NCI-H1694 treated with DMSO at 0.1 percent for 48 hours (cell line): ENCODE measurements around the gene DISP3.

Source experiments
- DNase-seq: peaks from one replicate; lab custom pipeline; 2025; lab: John Stamatoyannopoulos, UW

The DISP3 gene

GRCh38 chr1:11529330-11529729, 50.4 kb downstream of the DISP3 start:
- DNase-seq = no peak

DNA sequence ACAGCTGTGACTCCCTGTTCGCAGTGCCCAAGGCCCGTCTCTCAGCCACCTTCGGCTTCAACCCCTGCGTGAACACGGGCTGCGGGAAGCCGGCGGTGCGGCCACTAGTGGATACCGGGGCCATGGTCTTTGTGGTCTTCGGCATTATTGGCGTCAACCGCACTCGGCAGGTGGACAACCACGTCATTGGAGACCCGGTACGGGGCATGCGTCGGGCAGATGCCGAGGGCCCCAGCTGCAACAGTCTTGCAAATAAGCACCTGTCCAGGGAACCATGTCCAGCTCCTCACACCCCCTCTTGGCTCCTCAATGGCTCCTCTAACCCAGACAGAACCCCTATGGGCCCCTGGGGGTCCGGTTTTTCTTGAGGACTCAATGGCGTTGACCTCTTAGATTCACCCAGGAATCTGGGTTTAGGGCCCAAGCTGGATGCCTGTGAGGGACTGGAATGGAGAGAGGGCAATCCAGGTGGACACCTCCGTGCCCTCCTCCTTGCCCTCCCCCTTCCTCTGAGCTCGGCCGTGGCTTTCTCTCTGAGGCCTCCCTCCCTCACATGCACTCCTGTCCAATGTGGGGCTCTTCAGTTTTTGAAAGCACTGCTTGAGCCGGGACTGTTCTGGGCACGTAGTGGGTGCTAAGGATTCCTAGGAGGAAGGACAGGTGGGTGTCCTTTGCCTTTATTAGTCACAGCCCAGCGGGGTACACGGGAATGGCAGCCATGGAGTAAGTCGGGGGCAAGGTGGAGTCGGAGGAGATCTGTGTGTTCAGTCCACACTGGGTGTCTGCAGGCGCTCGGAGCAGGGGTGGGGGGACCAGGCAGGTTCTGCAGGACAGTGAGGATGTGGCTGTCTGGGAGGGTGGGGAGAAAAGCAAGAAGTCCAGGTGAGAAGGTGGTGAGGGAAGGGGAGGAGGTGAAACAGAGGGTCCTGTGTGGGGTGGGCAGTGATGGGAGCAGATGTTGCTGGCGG, 51.1 kb downstream of the DISP3 start:
- DNase-seq = no peak

DNA sequence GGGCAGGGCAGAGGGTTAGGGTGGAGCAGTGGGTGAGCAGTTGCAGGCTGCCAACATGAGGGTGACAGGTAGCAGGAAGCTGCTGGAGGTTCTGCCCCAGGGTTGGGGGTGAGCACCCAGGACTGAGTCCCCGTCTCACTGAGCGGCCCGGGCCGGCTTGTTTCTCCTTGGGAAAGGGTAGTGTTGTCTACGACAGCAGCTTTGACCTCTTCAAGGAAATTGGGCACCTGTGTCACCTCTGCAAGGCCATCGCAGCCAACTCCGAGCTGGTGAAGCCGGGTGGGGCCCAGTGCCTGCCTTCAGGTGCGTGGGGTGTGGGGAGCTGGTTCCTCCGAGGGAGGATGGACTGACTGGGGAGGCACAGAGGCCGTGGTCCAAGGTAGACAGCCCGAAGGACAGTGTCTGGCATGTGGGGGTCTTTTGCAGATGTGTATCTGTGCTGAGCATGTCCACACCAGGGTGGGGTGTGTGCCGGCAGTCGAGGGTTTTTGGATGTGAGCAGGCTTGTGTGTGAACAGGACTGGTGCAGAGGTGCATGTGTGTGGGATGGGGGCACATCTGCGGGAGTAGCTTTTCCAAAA, 51.9 kb downstream of the DISP3 start:
- DNase-seq = no peak

- DNase-seq = no peak
Measured at GRCh38 chr1:11531314-11531870, 52.4 kb downstream of the DISP3 start.

DNA sequence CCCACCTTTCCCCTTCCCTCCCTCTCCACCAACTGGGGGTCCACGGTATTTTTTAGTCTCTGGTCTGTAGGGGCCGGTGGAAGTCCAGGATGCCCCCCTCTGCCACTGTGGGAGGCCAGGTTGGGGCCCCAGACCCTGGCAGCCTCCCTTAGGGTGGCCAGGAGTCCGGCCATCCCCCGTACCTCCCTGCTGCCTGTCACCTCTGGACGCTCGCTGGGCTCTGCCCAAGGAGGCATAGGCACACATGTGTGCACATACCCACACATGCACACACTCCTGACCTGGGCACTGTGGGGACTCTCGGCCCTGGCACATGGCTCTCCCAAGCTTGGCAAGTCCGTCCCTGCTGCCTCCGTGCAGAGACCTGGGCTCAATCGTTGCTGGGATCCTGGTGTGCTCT, 53.0 kb downstream of the DISP3 start:
- DNase-seq = no peak

- DNase-seq = no peak
Measured at GRCh38 chr1:11533790-11534787, 55.1 kb downstream of the DISP3 start.

DNA sequence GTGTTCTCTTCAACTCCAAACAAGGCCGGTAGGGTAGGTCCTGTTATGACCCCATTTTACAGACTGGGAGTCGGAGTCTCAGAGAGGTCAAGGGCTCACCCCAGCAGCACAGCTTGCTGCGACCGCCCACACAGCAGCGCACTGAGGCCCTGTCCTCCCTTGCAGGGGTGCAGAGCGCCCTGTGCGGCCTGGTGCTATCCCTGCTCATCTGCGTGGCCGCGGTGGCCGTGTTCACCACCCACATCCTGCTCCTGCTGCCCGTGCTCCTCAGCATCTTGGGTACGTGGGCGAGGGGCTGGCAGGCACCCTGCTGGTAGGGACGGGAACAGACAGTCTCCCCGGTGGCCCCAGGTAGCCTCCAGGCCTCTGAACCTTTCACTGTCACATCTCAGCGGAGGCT, 55.9 kb downstream of the DISP3 start:
- DNase-seq = no peak

GRCh38 chr1:11535316-11535715, 56.4 kb downstream of the DISP3 start:
- DNase-seq = no peak

- DNase-seq = no peak
Measured at GRCh38 chr1:11535761-11536572, 57.0 kb downstream of the DISP3 start.

DNA sequence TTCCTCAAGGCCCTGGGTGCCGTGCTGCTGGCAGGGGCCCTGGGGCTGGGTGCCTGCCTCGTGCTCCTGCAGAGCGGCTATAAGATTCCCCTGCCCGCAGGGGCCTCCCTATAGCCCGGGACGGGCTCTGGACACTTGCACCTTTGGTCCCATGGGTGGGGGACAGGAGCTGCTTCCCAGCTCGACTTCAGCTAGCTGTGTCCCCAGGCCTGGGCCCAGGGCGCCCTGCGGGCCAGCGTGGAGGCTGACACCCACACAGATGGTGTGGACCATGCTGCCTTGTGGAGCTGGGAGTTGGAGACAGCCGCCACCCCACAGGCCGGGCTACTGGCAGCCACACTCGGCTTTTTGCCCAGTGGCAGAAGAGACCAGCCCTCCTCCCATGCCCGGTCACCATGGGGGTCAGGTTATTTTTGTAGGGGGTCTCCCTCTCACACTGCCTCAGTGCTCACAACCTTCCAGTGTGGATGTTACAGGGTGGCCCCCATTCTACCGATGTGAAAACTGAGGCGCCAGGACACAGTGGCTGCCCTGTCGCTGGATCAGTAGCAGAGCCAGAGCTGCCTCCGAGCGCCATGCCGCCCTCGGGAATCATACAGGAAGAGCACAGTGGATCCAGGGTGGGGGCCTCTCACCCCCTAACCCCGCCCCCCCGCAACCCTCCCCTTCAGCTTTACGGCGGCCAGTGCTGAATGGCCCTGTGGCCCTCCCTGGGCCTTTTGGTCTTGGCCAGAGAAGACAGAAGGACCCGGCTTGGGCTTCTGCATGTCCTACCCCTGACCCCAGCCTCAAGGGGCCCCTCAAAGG, 57.8 kb downstream of the DISP3 start:
- no peak for DNase-seq

DNA sequence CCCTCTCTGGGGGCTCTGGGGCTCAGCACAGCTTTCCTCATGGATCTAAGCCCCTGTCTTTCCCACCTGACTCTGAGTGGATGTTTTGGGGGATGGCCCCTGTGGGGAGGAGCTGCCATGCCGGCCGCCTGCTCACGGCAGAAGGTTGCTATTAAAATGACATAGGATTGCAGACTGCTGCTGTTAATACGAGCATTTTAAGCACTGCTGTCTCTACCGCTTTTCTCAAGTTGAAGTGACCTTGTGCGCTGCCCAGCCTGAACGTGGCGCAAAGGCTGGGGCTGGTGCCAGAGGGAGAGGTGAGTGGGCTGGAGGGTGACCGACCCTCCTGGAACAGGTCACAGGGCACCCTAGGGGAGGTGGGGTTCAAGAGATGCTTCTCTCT, 58.4 kb downstream of the DISP3 start:
- DNase-seq = no peak

GRCh38 chr1:11537854-11538591, 59.1 kb downstream of the DISP3 start:
- no peak for DNase-seq

DNA sequence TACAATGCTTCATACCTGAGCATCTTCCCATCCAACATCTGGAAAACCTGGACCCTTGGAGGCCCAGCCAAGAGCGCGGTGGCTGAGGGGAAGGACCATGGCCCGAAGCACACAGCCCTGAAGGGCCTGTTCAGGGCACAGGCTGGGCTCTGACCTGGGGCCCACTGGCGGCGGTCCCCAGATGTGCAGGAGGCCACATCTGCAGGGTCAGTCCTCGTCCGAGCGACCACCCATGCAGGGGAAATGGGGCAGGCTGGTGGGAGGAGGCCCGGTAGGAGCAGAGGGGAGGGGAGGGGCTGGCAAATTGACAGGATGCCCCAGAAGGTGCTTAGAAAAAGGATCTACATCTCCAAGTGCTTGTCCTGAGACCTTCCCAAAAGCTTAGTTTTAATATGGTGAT, 59.9 kb downstream of the DISP3 start:
- no peak for DNase-seq

DNA sequence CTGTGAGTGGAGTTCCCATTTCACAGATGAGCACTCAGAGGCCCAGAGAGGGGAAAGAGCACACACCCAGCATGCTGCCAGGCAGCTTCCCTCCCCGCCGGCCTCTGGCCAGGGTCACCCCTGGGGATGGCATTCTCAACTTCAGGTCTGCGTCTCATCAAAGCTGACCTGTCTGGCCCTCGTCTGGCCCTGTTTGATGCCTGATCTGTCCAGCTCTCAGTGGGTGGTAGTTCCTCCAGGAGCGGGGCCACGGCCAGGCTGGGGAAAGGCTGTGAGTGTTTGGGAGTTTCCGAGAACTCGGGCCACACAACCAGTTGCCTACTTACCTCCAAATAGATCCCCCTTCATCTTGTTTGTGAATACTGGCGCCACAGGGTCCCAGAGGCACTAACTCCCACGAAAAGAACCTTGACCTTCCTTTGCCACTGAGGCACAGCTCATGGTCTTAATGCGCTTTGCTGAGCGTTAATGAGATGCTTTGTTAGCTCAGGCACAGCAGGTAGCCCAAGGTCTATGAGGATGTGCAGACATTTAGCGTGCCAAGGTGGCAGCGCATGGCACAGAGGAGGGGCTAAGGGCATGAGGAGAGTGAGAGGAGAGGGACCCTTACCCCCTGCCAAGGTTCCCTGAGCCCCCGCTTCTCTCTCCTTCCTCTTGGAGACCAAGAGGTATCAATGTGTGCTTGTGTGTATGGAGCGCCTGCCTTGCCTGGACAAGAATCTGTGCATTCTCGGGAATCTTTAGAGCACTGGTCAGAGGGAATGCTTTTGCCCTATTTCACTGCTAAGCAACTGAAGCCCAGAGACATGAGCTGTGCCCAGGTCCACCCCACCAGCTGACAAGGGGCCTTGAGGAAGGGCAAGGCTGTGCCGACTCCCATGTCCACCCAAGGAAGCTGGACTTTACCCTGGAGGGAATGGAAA, 61.2 kb downstream of the DISP3 start:
- DNase-seq = no peak

DNA sequence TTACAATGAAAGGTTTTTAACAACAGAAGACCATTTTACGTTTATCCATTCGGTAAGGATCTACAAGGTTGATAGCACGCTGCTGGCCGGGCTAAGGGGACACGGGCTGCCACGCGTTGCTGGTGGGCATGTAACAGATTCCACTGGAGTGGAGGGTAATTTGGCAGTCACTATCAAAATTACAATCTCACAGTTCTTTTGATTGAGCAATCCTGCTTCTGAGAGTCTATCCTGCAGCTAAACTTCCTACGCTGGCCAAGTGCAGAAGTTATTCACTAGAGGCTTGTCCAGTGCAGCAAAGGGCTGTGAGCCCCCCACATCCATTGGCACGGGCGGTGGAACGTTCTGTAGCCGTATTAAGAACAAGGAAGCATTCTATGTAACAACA, 61.8 kb downstream of the DISP3 start:
- no peak for DNase-seq

DNA sequence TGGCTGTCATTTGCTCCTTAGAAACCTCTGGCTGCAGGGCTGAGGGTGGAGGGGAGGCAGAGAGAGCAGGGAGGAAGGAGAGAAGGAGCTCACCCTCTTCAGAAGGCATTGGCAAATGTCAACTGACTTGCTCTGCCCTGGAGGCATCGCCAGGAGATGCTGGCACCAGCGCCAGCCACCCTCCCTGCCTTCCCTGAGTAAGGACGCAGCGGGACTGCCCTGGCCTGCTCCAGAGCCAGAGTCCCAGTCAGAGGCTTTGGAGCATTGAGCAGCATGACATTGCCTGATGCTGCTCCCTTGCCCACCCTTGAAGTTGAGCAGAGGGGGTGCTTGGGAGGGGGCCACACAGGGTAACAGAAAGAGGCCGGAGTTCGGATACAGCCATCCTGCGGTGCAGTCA, 62.3 kb downstream of the DISP3 start:
- DNase-seq = no peak

- no peak for DNase-seq
Measured at GRCh38 chr1:11541956-11542355, 63.0 kb downstream of the DISP3 start.

GRCh38 chr1:11543392-11543791, 64.4 kb downstream of the DISP3 start:
- no peak for DNase-seq

DNA sequence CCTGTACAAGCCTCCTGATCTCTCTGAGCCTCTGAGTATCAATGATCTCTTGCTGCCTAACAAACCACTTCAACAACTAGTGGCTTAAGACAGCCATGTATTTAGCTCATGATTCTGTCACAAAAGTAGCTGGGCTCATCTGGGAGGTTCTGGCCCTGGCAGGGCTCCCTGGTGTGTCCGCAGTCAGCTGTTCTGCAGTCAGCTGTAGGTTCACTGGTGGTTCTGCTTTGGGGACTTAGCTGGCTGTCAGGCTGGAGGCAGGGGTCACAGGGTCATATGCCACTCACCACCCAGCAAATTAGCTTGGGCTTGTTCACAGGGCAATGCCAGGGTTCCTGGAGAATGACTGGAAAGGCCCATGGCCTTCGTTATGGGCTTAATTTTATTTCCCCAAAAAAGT, 64.8 kb downstream of the DISP3 start:
- DNase-seq = no peak
